K562 (cell line): Measurements from ENCODE around the gene XRCC5. TPM values are rescaled to one million over a fixed set of nuclear protein-coding genes. Genes with fewer than 3 reads are reported as not detected.

Experiments used
- CBX1 ChIP-seq: sonication (generic); IDR thresholded peaks from 2 replicates; pipeline ENCODE4 v1.6.1; 2016; ENCODE audit warnings: antibody characterized with exemption, low read depth, mild to moderate bottlenecking
- DLX4 ChIP-seq: fragments of 250-450 bp; sonication (Bioruptor Pico); IDR thresholded peaks from 2 replicates; pipeline ENCODE4 v1.6.1; 2021; ENCODE audit warnings: mild to moderate bottlenecking
- ERF ChIP-seq: fragments of 450-650 bp; formaldehyde crosslinking; IDR thresholded peaks from 2 replicates; pipeline ENCODE4 v1.4.0; 2020; ENCODE audit warnings: mild to moderate bottlenecking, mixed read lengths
- GATA2 ChIP-seq: sonication (generic); formaldehyde crosslinking; IDR thresholded peaks from 2 replicates; pipeline ENCODE4 v1.4.0; 2020; ENCODE audit warnings: mild to moderate bottlenecking, missing genetic modification reagents
- HDAC3 ChIP-seq: fragments of 450-650 bp; IDR thresholded peaks from 2 replicates; pipeline ENCODE4 v1.6.1; 2018; ENCODE audit warnings: borderline replicate concordance, mild to moderate bottlenecking, moderate library complexity; ENCODE audit not compliant: partially characterized antibody
- NR2C1 ChIP-seq, 2 experiments: fragments of 450-650 bp; IDR thresholded peaks; 2 replicates each; pipeline ENCODE4 v1.6.1; 2017; ENCODE audit warnings: mild to moderate bottlenecking in 2 of 2, antibody characterized with exemption in 1 of 2, inconsistent platforms in 1 of 2, missing compliant biosample characterization in 1 of 2, missing genetic modification characterization in 1 of 2
- PBX2 ChIP-seq, 2 experiments: IDR thresholded peaks in 1 of 2; conservative IDR thresholded peaks in 1 of 2; 2 replicates each; pipeline ENCODE4 v1.6.1; 2016; ENCODE audit warnings: low read depth in 2 of 2, mild to moderate bottlenecking in 1 of 2, missing compliant biosample characterization in 1 of 2, missing genetic modification characterization in 1 of 2, moderate library complexity in 1 of 2
- PHB2 ChIP-seq: fragments of 450-650 bp; IDR thresholded peaks from 2 replicates; pipeline ENCODE4 v1.6.1; 2017; ENCODE audit warnings: low read depth
- POLR3G ChIP-seq: IDR thresholded peaks from 2 replicates; pipeline ENCODE4 v1.6.1; 2011; ENCODE audit not compliant: insufficient read length, insufficient replicate concordance; ENCODE audit errors: extremely low read depth
- POU5F1 ChIP-seq: fragments of 150-350 bp; IDR thresholded peaks from 2 replicates; pipeline ENCODE4 v1.6.1; 2014; ENCODE audit warnings: borderline replicate concordance, low read length, low read depth, mild to moderate bottlenecking; ENCODE audit not compliant: partially characterized antibody
- RB1 ChIP-seq: fragments of 450-650 bp; IDR thresholded peaks from 2 replicates; pipeline ENCODE4 v1.6.1; 2017; ENCODE audit warnings: low read depth, mild to moderate bottlenecking
- SLC30A9 ChIP-seq: fragments of 250-450 bp; sonication (Bioruptor Pico); IDR thresholded peaks from 2 replicates; pipeline ENCODE4 v1.8.0; 2022; ENCODE audit warnings: mild to moderate bottlenecking, moderate library complexity
- TAF7 ChIP-seq: fragments of 450-650 bp; IDR thresholded peaks from 2 replicates; pipeline ENCODE4 v1.6.1; 2016; ENCODE audit warnings: missing genetic modification characterization, missing compliant biosample characterization
- XRCC5 ChIP-seq: fragments of 200-400 bp; formaldehyde crosslinking; IDR thresholded peaks from 2 replicates; pipeline ENCODE4 v1.6.1; 2017; ENCODE audit warnings: low read depth, mild to moderate bottlenecking, low read length
- ZBTB49 ChIP-seq: sonication (generic); formaldehyde crosslinking; IDR thresholded peaks from 2 replicates; pipeline ENCODE4 v1.8.0; 2022; ENCODE audit warnings: missing genetic modification reagents, mild to moderate bottlenecking, borderline replicate concordance
- ZKSCAN1 ChIP-seq: fragments of 150-350 bp; IDR thresholded peaks from 2 replicates; pipeline ENCODE4 v1.6.1; 2016; ENCODE audit warnings: low read depth, low read length
- ZNF212 ChIP-seq: fragments of 450-650 bp; formaldehyde crosslinking; IDR thresholded peaks from 2 replicates; pipeline ENCODE4 v1.4.0; 2020; ENCODE audit warnings: mild to moderate bottlenecking
- polyA plus RNA-seq, 8 experiments: library from polyadenylated mRNA; depleted of rRNA in 4 of 8; stranded (reverse) in 5 of 8; unstranded in 3 of 8; fragments of >200 nt; fragmentation: Nextera tagmentation in 2 of 8; fragmentation: Illumina TruSeq in 1 of 8; extraction: Ambion mirVana in 2 of 8; extraction: Trizol in 1 of 8; gene quantifications; 2 replicates each; pipeline versions ENCODE4 v1.2.1 to v1.2.3, GENCODE V29; 2011 to 2014; ENCODE audit warnings: inconsistent platforms in 1 of 8, missing spikeins in 1 of 8
- total RNA-seq, 7 experiments: library from RNA; depleted of rRNA in 6 of 7; stranded (reverse); fragments of >200 nt in 6 of 7; fragmentation: Illumina TruSeq in 2 of 7; extraction: Trizol in 2 of 7; gene quantifications; 2 replicates each; pipeline versions ENCODE4 v1.2.1 to v1.2.3, GENCODE V29; 2011 to 2021; ENCODE audit warnings: low replicate concordance in 1 of 7
- TF ChIP-seq, protein P1 (sequence below): fragments of 250-450 bp; sonication (Bioruptor Pico); IDR thresholded peaks from 2 replicates; pipeline ENCODE4 v1.4.0; 2020

Gene XRCC5
- total and polyA plus RNA-seq, 9 of the 15 experiments (the other 6 are each of a cell fraction or from before 2014, with no cell fraction given) = 168 to 551 (median 297) TPM

DNA sequence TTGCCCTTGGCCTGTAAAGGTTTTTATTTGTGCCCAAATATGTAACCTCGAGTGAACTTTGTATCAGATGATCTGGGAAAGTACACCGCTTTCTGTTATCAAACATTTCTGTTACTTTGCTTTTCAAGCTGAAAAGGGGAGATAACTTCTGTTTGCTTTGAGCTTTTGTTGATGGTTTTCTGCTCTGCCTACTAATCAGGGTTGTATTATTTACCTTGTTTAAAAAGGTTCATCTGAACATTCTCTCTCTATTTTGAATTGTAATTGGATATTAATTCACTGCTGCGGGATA lies 79.4 kb downstream of the XRCC5 start (continued):
- TF ChIP-seq PBX2 (CRISPR knock-in tag; IDR thresholded peaks at IDR 0.05; ENCODE audit: low read depth) (no peak), PBX2 (tag; conservative IDR thresholded peaks at IDR 0.05; ENCODE audit: low read depth) (0 out of 2 replicates have a peak, but pooled peaks have one; percentile 8), XRCC5 (no peak), ZNF212 (CRISPR knock-in tag) (no peak), TAF7 (tag) (no peak), GATA2 (peak; percentile 32; the same call in 1 of the 2 replicates), RB1 (no peak), POLR3G (no peak), SLC30A9 (no peak), ZKSCAN1 (no peak), ERF (CRISPR knock-in tag) (no peak), DLX4 (CRISPR knock-in tag) (no peak), CBX1 (no peak), ZBTB49 (CRISPR knock-in tag) (no peak), HDAC3 (peak; percentile 52), PHB2 (no peak), NR2C1 (IDR thresholded peaks at IDR 0.05) (no peak), NR2C1 (tag; IDR thresholded peaks at IDR 0.05) (0 out of 2 replicates have a peak, but pooled peaks have one; percentile 26), POU5F1 (no peak)
- TF ChIP-seq, protein P1, sequence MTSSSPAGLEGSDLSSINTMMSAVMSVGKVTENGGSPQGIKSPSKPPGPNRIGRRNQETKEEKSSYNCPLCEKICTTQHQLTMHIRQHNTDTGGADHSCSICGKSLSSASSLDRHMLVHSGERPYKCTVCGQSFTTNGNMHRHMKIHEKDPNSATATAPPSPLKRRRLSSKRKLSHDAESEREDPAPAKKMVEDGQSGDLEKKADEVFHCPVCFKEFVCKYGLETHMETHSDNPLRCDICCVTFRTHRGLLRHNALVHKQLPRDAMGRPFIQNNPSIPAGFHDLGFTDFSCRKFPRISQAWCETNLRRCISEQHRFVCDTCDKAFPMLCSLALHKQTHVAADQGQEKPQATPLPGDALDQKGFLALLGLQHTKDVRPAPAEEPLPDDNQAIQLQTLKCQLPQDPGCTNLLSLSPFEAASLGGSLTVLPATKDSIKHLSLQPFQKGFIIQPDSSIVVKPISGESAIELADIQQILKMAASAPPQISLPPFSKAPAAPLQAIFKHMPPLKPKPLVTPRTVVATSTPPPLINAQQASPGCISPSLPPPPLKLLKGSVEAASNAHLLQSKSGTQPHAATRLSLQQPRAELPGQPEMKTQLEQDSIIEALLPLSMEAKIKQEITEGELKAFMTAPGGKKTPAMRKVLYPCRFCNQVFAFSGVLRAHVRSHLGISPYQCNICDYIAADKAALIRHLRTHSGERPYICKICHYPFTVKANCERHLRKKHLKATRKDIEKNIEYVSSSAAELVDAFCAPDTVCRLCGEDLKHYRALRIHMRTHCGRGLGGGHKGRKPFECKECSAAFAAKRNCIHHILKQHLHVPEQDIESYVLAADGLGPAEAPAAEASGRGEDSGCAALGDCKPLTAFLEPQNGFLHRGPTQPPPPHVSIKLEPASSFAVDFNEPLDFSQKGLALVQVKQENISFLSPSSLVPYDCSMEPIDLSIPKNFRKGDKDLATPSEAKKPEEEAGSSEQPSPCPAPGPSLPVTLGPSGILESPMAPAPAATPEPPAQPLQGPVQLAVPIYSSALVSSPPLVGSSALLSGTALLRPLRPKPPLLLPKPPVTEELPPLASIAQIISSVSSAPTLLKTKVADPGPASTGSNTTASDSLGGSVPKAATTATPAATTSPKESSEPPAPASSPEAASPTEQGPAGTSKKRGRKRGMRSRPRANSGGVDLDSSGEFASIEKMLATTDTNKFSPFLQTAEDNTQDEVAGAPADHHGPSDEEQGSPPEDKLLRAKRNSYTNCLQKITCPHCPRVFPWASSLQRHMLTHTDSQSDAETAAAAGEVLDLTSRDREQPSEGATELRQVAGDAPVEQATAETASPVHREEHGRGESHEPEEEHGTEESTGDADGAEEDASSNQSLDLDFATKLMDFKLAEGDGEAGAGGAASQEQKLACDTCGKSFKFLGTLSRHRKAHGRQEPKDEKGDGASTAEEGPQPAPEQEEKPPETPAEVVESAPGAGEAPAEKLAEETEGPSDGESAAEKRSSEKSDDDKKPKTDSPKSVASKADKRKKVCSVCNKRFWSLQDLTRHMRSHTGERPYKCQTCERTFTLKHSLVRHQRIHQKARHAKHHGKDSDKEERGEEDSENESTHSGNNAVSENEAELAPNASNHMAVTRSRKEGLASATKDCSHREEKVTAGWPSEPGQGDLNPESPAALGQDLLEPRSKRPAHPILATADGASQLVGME (CRISPR knock-in tag) = no peak
